IPS-15b (cell line): ENCODE data around the gene ADAD2.

ENCODE experiments used
- H3K27me3 ChIP-seq: one replicate; pipeline ENCODE4 v1.6.1; 2013; ENCODE audit warnings: low read length; ENCODE audit not compliant: control insufficient read depth, insufficient read depth
- H3K36me3 ChIP-seq: one replicate; pipeline ENCODE4 v1.6.1; 2013; ENCODE audit warnings: low read length; ENCODE audit not compliant: control insufficient read depth, insufficient read depth
- H3K4me1 ChIP-seq: one replicate; pipeline ENCODE4 v1.6.1; 2013; ENCODE audit warnings: mild to moderate bottlenecking, low read length; ENCODE audit not compliant: control insufficient read depth, insufficient read depth
- H3K4me3 ChIP-seq: one replicate; pipeline ENCODE4 v1.5.1; 2013; ENCODE audit warnings: low read depth, low read length
- H3K9ac ChIP-seq: one replicate; pipeline ENCODE4 v1.6.1; 2013; ENCODE audit warnings: low read depth, mild to moderate bottlenecking, low read length
- H3K9me3 ChIP-seq: one replicate; pipeline ENCODE4 v1.6.1; 2013; ENCODE audit warnings: mild to moderate bottlenecking, low read length; ENCODE audit not compliant: control insufficient read depth, insufficient read depth

Gene ADAD2

DNA sequence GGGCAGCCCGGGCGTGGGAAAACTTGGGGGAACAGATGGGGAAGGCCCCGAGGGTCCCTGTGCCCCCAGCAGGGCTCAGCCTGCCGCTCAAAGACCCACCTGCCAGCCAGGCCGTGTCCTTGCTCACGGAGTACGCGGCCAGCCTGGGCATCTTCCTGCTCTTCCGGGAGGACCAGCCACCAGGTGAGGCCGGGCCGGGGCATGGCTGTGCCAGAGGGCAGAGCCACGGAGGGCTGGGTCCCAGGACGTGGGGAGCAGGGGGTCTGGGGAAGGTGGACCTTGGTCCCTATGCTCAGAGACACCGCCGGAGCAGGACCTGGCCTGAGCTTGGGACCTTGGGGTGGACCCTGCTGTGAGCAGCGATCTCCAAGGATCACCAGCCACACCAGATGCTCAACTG, 509 bp downstream of the ADAD2 start:
- H3K9ac ChIP-seq, result no peak overlapping the region
- H3K9me3 ChIP-seq, result no peaks in the 10 kb centered on the region
- H3K4me3 ChIP-seq, result no peak overlapping the region
- H3K36me3 ChIP-seq, result no peaks in the 10 kb centered on the region
- no peaks in the 10 kb centered on the region for H3K4me1 ChIP-seq
- H3K27me3 ChIP-seq, result no peaks in the 10 kb centered on the region

DNA sequence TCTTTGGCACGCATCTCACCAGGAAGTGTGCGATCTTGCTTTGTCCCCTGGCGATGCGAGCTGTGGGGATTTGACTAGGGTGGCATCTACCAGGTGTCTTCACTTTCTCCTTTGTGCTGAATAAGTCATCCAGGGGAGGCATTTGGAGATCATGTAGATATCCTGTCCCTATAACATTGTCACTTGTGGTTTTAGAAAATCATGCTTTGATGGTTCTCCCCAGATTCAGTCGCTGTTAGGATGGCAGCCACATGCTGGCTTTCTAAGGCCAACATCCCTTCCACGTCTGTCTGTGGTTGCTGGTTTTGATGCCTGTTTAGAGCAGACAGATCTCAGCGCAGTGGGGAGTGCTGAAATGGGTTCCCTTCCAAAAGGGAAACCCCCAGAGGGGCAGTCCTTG, 2.5 kb downstream of the ADAD2 start:
- no peak overlapping the region for H3K9ac ChIP-seq

GRCh38 chr16:84194018-84194417, 3.1 kb downstream of the ADAD2 start:
- no peaks in the 10 kb centered on the region for H3K4me1 ChIP-seq
- H3K36me3 ChIP-seq, result no peaks in the 10 kb centered on the region
- H3K4me3 ChIP-seq, result no peak overlapping the region
- H3K9ac ChIP-seq, result no peak overlapping the region
- H3K27me3 ChIP-seq, result no peaks in the 10 kb centered on the region
- no peaks in the 10 kb centered on the region for H3K9me3 ChIP-seq

More for the DNA sequence above, 2.5 kb downstream of the ADAD2 start:
- no peaks in the 10 kb centered on the region for H3K4me1 ChIP-seq
- H3K36me3 ChIP-seq, result no peaks in the 10 kb centered on the region
- H3K4me3 ChIP-seq, result no peak overlapping the region
- no peaks in the 10 kb centered on the region for H3K9me3 ChIP-seq
- no peaks in the 10 kb centered on the region for H3K27me3 ChIP-seq

GRCh38 chr16:84194470-84195200, 3.7 kb downstream of the ADAD2 start:
- Histone ChIP-seq H3K9ac (no peak overlapping the region), H3K4me3 (no peak overlapping the region), H3K9me3 (no peaks in the 10 kb centered on the region), H3K27me3 (no peaks in the 10 kb centered on the region), H3K4me1 (no peaks in the 10 kb centered on the region), H3K36me3 (no peaks in the 10 kb centered on the region)

GRCh38 chr16:84195201-84196093, 4.5 kb downstream of the ADAD2 start:
- no peak overlapping the region for H3K4me3 ChIP-seq
- no peaks in the 10 kb centered on the region for H3K36me3 ChIP-seq
- no peaks in the 10 kb centered on the region for H3K4me1 ChIP-seq
- H3K9me3 ChIP-seq, result no peaks in the 10 kb centered on the region
- H3K9ac ChIP-seq, result no peak overlapping the region
- no peaks in the 10 kb centered on the region for H3K27me3 ChIP-seq

- Histone ChIP-seq H3K4me3 (no peak overlapping the region), H3K9ac (no peak overlapping the region), H3K9me3 (no peaks in the 10 kb centered on the region), H3K27me3 (no peaks in the 10 kb centered on the region), H3K4me1 (no peaks in the 10 kb centered on the region), H3K36me3 (no peaks in the 10 kb centered on the region)
These were observed 5.1 kb downstream of the ADAD2 start for GRCh38 chr16:84196101-84196500.

DNA sequence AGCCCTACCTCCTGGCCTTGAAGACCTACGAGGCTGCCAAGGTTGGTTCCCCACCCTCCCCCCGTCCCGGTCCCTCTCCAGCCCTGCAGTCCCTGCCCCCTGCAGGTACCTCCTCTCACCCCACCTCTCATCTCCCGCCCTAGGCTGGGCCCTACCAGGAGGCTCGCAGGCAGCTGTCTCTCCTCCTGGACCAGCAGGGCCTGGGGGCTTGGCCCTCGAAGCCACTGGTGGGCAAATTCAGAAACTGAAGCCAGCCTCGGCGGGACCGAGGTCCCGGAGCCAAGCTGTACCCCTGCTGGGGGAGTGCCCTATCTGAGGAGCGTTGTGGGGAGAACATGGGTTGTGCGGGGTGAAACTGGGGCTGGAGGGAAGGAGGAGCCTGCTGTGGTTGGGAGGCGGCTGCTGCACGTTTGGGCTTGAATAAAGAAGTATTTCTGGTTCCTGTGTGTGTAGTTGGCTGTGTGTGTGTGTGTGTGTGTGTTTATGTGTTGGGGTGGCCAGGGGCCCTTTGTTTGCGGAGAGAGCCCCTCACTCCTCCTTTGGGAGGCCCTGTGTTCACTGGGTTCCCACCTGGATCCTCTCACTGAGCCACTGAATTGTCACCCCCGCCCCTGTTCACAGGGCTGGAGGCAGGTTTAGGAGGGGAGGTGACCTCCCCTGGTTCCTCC, 5.9 kb downstream of the ADAD2 start:
- H3K36me3 ChIP-seq, result no peaks in the 10 kb centered on the region
- no peaks in the 10 kb centered on the region for H3K4me1 ChIP-seq
- no peaks in the 10 kb centered on the region for H3K9me3 ChIP-seq
- H3K9ac ChIP-seq, result no peak overlapping the region
- H3K4me3 ChIP-seq, result no peak overlapping the region
- H3K27me3 ChIP-seq, result no peaks in the 10 kb centered on the region

GRCh38 chr16:84197466-84198128, 6.6 kb downstream of the ADAD2 start:
- H3K9me3 ChIP-seq, result no peaks in the 10 kb centered on the region
- no peaks in the 10 kb centered on the region for H3K27me3 ChIP-seq
- H3K36me3 ChIP-seq, result no peaks in the 10 kb centered on the region
- no peak overlapping the region for H3K9ac ChIP-seq
- H3K4me3 ChIP-seq, result no peak overlapping the region
- no peaks in the 10 kb centered on the region for H3K4me1 ChIP-seq

DNA sequence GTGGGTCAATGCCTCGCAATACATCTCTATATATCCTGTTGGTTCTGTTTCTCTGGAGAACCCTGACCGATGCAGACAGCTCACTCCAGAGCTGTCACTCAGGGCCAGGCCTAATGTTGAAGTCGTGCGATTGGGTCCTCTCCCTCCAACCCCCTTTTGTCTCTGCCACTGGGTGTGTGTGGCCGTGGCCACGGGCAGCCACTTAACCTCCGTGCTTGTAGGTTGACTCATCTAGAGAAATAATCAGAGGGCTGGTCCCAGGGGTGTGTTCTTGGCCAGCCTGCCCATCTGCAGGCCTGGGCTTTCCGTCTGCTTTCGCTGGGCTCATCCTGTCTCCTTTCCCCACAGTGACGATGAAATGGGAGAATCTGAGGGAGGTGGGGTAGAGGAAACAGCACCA, 7.4 kb downstream of the ADAD2 start:
- H3K9me3 ChIP-seq, result no peaks in the 10 kb centered on the region
- no peaks in the 10 kb centered on the region for H3K27me3 ChIP-seq
- H3K9ac ChIP-seq, result no peak overlapping the region
- H3K4me3 ChIP-seq, result no peak overlapping the region
- no peaks in the 10 kb centered on the region for H3K36me3 ChIP-seq
- no peaks in the 10 kb centered on the region for H3K4me1 ChIP-seq

GRCh38 chr16:84199097-84199496, 8.1 kb downstream of the ADAD2 start:
- no peaks in the 10 kb centered on the region for H3K27me3 ChIP-seq
- H3K9ac ChIP-seq, result no peak overlapping the region
- no peaks in the 10 kb centered on the region for H3K9me3 ChIP-seq
- H3K36me3 ChIP-seq, result no peaks in the 10 kb centered on the region
- H3K4me1 ChIP-seq, result no peaks in the 10 kb centered on the region
- H3K4me3 ChIP-seq, result no peak overlapping the region

GRCh38 chr16:84199861-84200260, 8.9 kb downstream of the ADAD2 start:
- Histone ChIP-seq H3K36me3 (no peaks in the 10 kb centered on the region), H3K27me3 (no peaks in the 10 kb centered on the region), H3K9ac (no peak overlapping the region), H3K4me1 (no peaks in the 10 kb centered on the region), H3K9me3 (no peaks in the 10 kb centered on the region), H3K4me3 (no peak overlapping the region)
